Skeletal muscle satellite cell (primary cell): ENCODE data around the gene ZNF280D.

Source experiments
- H3K27me3 ChIP-seq: 2 replicates; pipeline ENCODE4 v1.7.0; 2013; ENCODE audit warnings: low read length; ENCODE audit not compliant: control insufficient read depth, insufficient read depth
- H3K36me3 ChIP-seq: 2 replicates; pipeline ENCODE4 v1.7.0; 2013; ENCODE audit warnings: mild to moderate bottlenecking, control low read depth, low read length; ENCODE audit not compliant: insufficient read depth
- H3K4me1 ChIP-seq: 2 replicates; pipeline ENCODE4 v1.7.0; 2013; ENCODE audit warnings: low read length; ENCODE audit not compliant: control insufficient read depth, insufficient read depth
- H3K4me2 ChIP-seq: 2 replicates; pipeline ENCODE4 v1.7.0; 2013; ENCODE audit warnings: mild to moderate bottlenecking, low read length
- H3K4me3 ChIP-seq: 2 replicates; pipeline ENCODE4 v1.7.0; 2013; ENCODE audit warnings: low read length
- H3K9ac ChIP-seq: 2 replicates; pipeline ENCODE4 v1.7.0; 2013; ENCODE audit warnings: mild to moderate bottlenecking, low read depth, low read length, moderate library complexity
- H3K9me3 ChIP-seq: replicated peaks from 2 replicates; pipeline ENCODE4 v1.7.0; 2013; ENCODE audit warnings: mild to moderate bottlenecking, control low read depth, low read length

ZNF280D gene

GRCh38 chr15:56744701-56745683 lies 11.7 kb upstream of the ZNF280D start:
- no peaks in the 10 kb centered on the region for H3K36me3 ChIP-seq
- no peaks in the 10 kb centered on the region for H3K27me3 ChIP-seq
- no peak overlapping the region for H3K9ac ChIP-seq
- H3K4me3 ChIP-seq: no peak overlapping the region
- no peaks in the 10 kb centered on the region for H3K4me1 ChIP-seq
- no peaks in the 10 kb centered on the region for H3K9me3 ChIP-seq
- no peak overlapping the region for H3K4me2 ChIP-seq

DNA sequence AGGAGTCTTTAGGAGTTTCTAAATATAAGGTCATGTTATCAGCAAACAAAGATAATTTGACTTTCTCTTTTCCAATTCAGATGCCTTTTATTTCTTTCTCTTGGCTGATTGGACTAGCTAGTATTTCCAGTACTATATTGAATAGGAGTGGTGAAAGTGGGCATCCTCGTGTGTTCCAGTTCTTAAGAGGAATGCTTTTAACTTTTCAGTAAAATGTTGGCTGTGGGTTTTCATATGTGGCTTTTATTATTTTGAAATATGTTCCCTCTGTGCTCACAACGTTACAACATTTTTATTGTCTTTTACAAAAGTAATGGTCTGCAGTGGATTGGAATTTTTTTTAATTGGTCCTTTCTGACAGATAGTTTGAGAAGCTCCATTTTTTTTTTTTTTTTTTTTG lies 8.2 kb upstream of the ZNF280D start:
- no peaks in the 10 kb centered on the region for H3K9me3 ChIP-seq
- H3K4me1 ChIP-seq: no peaks in the 10 kb centered on the region
- no peaks in the 10 kb centered on the region for H3K27me3 ChIP-seq
- H3K4me3 ChIP-seq: no peak overlapping the region
- H3K36me3 ChIP-seq: no peaks in the 10 kb centered on the region
- H3K9ac ChIP-seq: no peak overlapping the region
- no peak overlapping the region for H3K4me2 ChIP-seq

GRCh38 chr15:56739964-56740640 lies 6.8 kb upstream of the ZNF280D start:
- Histone ChIP-seq H3K27me3 (no peaks in the 10 kb centered on the region), H3K9ac (no peak overlapping the region), H3K9me3 (no peaks in the 10 kb centered on the region), H3K4me1 (peaks cover 4% of the 10 kb centered on the region), H3K36me3 (no peaks in the 10 kb centered on the region), H3K4me2 (no peak overlapping the region), H3K4me3 (no peak overlapping the region)

DNA sequence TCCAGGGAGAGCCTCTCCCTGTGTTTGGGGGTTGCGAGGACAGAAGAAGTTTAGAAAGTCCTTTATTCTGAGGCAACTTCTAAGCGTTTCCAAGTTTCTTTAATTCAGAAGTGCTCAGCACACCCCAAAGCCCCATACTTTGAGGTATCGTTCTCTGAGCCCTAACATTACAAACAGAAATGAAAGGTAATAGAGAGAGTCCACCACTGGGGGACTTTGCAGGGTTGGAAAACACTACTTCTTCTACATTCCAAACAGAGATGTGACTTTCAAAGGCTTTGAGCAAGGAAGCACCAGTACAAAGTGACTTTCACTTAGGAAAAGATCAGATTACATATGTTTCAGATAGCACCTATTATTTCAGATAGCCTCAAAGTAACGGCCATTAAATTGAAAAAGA lies 6.2 kb upstream of the ZNF280D start:
- H3K27me3 ChIP-seq: no peaks in the 10 kb centered on the region
- H3K4me1 ChIP-seq: peaks cover 4% of the 10 kb centered on the region
- no peak overlapping the region for H3K9ac ChIP-seq
- no peaks in the 10 kb centered on the region for H3K36me3 ChIP-seq
- H3K4me2 ChIP-seq: no peak overlapping the region
- no peak overlapping the region for H3K4me3 ChIP-seq
- no peaks in the 10 kb centered on the region for H3K9me3 ChIP-seq

DNA sequence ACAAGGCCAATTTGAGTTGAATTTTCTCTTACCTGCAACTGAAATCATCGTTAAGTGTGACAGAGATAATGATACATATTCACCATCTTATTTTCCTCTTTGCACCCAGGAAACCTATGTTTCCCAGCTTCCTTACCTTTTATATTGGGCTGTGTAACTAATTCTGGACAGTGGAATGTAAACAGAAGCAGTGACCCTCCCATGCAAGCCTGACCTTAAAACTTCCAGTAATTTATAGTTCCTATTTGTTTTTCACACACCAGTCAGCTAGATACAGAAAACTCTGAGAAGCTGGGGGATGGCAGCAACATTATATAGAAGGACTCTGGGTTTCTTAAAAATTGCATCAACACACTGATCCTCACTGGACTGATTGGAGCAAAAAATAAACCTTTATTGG lies 4.5 kb upstream of the ZNF280D start:
- no peaks in the 10 kb centered on the region for H3K27me3 ChIP-seq
- H3K4me2 ChIP-seq: no peak overlapping the region
- H3K9me3 ChIP-seq: no peaks in the 10 kb centered on the region
- H3K4me1 ChIP-seq: peaks cover 8% of the 10 kb centered on the region
- no peak overlapping the region for H3K9ac ChIP-seq
- no peaks in the 10 kb centered on the region for H3K36me3 ChIP-seq
- H3K4me3 ChIP-seq: no peak overlapping the region

- Histone ChIP-seq H3K4me1 (peaks cover 11% of the 10 kb centered on the region), H3K9me3 (no peaks in the 10 kb centered on the region), H3K9ac (no peak overlapping the region), H3K27me3 (no peaks in the 10 kb centered on the region), H3K4me3 (no peak overlapping the region), H3K4me2 (no peak overlapping the region), H3K36me3 (no peaks in the 10 kb centered on the region)
These were observed 3.8 kb upstream of the ZNF280D start for GRCh38 chr15:56736881-56737707.

GRCh38 chr15:56736308-56736707 lies 3.0 kb upstream of the ZNF280D start:
- no peak overlapping the region for H3K9ac ChIP-seq
- H3K36me3 ChIP-seq: no peaks in the 10 kb centered on the region
- H3K27me3 ChIP-seq: no peaks in the 10 kb centered on the region
- H3K4me1 ChIP-seq: peaks cover 19% of the 10 kb centered on the region
- H3K4me3 ChIP-seq: no peak overlapping the region
- H3K9me3 ChIP-seq: no peaks in the 10 kb centered on the region
- H3K4me2 ChIP-seq: no peak overlapping the region

DNA sequence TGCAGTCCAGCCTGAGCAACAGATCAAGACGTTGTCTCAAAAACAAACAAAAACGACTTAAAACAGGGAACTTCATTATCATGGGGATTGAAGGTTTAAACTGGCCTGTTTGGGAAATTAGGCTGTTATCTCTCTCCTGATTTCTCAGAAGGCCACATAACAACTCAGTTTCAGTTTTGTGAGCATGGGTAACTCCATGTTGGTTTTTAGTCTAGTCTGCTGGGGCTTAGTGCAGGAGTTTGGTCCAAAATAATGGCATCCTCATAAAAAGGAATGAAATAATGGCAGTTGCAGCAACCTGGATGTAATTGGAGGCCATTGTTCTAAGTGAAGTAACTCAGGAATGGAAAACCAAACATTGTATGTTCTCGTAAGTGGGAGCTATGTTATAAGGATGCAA lies 2.3 kb upstream of the ZNF280D start:
- no peak overlapping the region for H3K4me2 ChIP-seq
- no peaks in the 10 kb centered on the region for H3K36me3 ChIP-seq
- no peak overlapping the region for H3K4me3 ChIP-seq
- no peaks in the 10 kb centered on the region for H3K9me3 ChIP-seq
- no peak overlapping the region for H3K9ac ChIP-seq
- H3K4me1 ChIP-seq: peaks cover 25% of the 10 kb centered on the region
- H3K27me3 ChIP-seq: no peaks in the 10 kb centered on the region

DNA sequence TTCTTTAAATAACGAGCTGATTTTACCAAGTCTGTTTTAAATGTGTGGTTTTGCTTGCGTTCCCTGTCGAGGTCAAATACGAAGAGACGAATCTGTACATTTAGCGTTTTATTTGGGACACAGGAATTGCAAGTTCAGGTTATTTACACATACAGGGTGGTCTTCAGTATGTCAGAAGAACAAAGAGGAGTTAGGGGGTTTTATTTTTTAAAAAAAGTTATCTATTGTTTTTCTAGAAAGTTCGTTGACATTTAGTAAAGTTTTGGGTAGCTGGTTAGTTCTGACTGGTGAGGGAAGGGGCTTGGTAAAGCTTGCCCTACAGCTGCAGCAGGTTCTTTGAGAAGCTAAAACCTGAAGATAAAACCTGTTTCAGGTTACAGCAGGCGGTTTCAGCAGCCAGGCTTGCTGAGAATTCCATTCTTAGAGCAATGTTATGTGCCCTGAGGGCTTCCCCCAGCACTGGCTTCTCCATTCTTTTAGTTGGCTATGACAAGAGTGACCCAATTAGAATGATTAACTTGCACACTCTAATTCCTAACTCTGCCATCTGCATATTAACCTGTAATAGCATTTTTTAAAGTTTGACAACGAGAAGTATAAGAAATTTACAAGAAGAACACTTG lies 815 bp upstream of the ZNF280D start:
- H3K36me3 ChIP-seq: peaks cover 5% of the 10 kb centered on the region
- H3K9me3 ChIP-seq: no peaks in the 10 kb centered on the region
- no peaks in the 10 kb centered on the region for H3K27me3 ChIP-seq
- H3K4me1 ChIP-seq: peaks cover 33% of the 10 kb centered on the region
- peak overlapping the region; percentile 87 for H3K9ac ChIP-seq
- peak overlapping the region; percentile 84 for H3K4me2 ChIP-seq
- peak overlapping the region; percentile 77 for H3K4me3 ChIP-seq

DNA sequence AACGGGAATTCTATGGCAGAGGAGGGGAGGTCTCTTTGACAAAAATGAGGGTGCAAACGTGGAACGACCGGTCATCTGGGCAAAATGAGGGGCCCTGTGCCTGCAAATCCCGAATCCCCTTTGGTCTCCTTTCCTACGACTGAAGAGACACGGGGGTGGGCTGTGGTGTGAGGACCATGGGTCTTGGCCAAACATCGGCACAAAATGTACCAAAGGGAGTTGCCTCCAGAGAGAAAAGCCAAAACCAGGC lies 498 bp downstream of the ZNF280D start:
- Histone ChIP-seq H3K4me2 (peak overlapping the region; percentile 84), H3K9ac (peak overlapping the region; percentile 87), H3K27me3 (no peaks in the 10 kb centered on the region), H3K9me3 (no peaks in the 10 kb centered on the region), H3K4me3 (peak overlapping the region; percentile 77), H3K36me3 (peaks cover 5% of the 10 kb centered on the region), H3K4me1 (peaks cover 33% of the 10 kb centered on the region)
